Activated naive CD8-positive, alpha-beta T cell treated with anti-CD3 and anti-CD28 coated beads, Interleukin-2, amount 50 U/mL, for 24 hours (primary cell): Measurements from ENCODE around the gene GABBR1.
"Not testable (repeated sequence)": the region's sequence is repeated elsewhere in the genome, so short reads cannot be mapped to it uniquely, and the experiment has no call there.

Experiments used
- ATAC-seq: fragments of 150-1000 bp; cut with Tn5 transposase; one replicate; pipeline ENCODE4 v1.10.0; 2021
- DNase-seq: peaks from one replicate; pipeline ENCODE4 v3.0.0; 2021
- H3K27ac Mint-ChIP-seq: one replicate; pipeline ENCODE4 v1.8.0; 2021; ENCODE audit warnings: mild to moderate bottlenecking, mixed read lengths
- H3K27me3 Mint-ChIP-seq: one replicate; pipeline ENCODE4 v1.8.0; 2021; ENCODE audit warnings: mixed read lengths
- H3K36me3 Mint-ChIP-seq: one replicate; pipeline ENCODE4 v1.8.0; 2021; ENCODE audit warnings: low read depth, mixed read lengths
- H3K4me1 Mint-ChIP-seq: one replicate; pipeline ENCODE4 v1.8.0; 2021; ENCODE audit warnings: mixed read lengths
- H3K4me3 Mint-ChIP-seq: one replicate; pipeline ENCODE4 v1.8.0; 2021; ENCODE audit warnings: mild to moderate bottlenecking, moderate library complexity, mixed read lengths
- H3K9me3 Mint-ChIP-seq: one replicate; pipeline ENCODE4 v1.8.0; 2021; ENCODE audit warnings: mixed read lengths

GABBR1 gene

DNA sequence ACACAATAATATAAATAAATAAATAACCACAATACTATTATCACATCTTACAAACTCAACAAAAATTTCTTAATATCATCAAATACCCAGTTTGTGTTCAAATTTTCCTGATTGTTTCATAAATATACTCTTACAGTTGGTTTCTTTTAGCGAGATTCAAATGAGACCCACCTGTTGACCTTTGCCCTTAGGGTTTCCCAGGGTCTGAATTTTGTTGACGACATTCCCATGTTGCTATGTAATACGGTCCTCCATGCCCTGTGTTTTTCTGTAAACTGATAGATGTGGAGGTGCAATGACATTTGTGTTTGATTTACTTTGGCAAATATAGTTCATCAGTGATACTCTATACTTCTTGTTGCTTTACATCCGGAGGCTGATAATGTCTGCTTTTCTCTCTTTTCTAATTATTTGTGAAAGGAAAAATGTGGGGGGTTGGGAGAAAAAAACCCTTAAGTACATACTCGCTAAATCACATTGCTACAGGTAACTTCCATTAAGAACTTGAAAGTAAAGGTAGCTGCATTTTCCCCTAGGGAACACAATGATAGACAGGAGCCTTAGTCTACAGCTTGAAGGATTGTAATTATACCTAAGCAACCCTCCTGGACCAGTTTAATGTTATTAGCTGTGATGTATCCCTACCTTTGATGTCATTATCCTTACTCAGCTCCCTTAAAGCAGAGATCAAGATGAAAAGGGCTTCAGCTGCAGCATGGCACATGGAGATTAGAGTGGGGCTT is 30.5 kb upstream of the GABBR1 start:
- DNase-seq (no peak), ATAC-seq (no peak)
- Mint-ChIP-seq H3K27me3 (peaks cover 36% of the 10 kb centered on the region), H3K4me1 (no peaks in the 10 kb centered on the region), H3K9me3 (no peaks in the 10 kb centered on the region), H3K36me3 (no peaks in the 10 kb centered on the region), H3K27ac (no peak overlapping the region), H3K4me3 (no peak overlapping the region)

DNA sequence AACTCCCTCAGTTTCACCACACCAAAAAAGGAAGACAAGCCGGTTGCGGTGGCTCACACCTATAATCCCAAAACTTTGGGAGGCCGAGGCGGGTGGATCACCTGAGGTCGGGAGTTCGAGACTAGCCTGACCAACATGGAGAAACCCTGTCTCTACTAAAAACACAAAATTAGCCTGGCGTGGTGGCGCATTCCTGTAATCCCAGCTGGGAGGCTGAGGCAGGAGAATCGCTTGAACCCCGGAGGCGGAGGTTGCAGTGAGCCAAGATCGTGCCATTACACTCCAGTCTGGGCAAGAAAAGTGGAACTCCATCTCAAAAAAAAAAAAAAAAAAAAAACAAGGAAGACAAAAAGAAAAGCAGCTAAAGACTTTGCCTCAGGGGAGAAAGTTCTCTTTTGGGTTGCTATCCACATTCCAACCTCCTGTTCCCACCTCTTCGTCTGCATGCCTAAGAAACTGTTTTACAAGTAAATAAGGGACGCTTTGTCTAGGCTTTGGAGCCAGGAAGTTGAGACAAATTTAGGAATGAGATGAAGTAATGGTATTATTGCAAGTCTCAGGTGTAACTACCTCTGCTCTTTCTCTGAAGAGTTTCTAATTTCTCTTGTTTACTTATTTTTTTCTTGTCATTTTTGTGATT is 28.6 kb upstream of the GABBR1 start:
- H3K36me3 Mint-ChIP-seq, H3K27ac Mint-ChIP-seq, ATAC-seq, DNase-seq, H3K4me1 Mint-ChIP-seq, H3K4me3 Mint-ChIP-seq, H3K9me3 Mint-ChIP-seq: not testable (repeated sequence)
- H3K27me3 Mint-ChIP-seq: peaks cover 42% of the 10 kb centered on the region

DNA sequence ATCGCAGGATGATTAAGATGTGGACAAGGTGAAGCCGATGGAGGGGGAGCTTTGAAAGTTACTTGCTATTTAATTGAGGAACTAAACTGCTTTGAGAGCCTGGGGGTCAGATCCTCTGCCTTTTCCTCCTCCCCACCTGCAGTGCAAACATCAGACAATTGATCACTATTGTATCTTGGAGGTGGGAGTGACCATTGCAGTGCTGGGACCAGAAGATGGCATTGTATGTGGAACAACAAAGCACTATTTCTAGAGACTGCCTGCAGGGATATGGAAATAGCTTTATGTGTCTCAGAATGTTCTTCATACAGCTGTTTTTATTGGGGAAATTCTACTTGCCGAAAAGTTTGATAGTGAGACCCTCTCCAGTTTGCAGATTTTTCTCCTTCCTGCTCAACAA is 28.1 kb upstream of the GABBR1 start:
- Mint-ChIP-seq H3K27ac (no peak overlapping the region), H3K4me3 (no peak overlapping the region), H3K27me3 (peaks cover 45% of the 10 kb centered on the region), H3K9me3 (no peaks in the 10 kb centered on the region), H3K36me3 (no peaks in the 10 kb centered on the region), H3K4me1 (no peaks in the 10 kb centered on the region)
- no peak for DNase-seq
- no peak for ATAC-seq

DNA sequence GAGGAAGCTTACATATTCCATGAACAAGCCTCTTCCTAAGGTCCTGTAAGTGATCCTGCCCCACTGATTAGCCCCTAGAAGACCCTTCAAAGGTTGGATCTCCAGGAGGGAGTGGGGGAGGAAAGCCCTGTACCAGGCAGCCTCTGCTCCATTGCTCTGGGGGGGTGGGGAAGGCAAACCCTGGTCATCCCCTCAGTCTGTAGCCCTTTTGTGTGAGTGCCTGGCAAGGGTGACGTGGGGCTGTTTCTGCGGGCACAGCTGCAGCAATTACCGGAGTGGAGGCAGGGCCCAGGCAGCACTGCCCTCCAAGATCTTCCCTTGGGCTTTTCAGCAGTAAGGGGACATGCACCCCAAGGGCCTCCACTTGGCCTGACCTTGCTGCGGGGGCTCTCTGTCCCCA is 23.8 kb upstream of the GABBR1 start, which contains the start of gene MOG:
TSS of gene MOG (plus strand) at position 295 of the 400 bp plus-strand sequence. CDS start 118 bp downstream, outside the sequence.
- H3K4me1 Mint-ChIP-seq: peaks cover 1% of the 10 kb centered on the region
- DNase-seq: no peak
- H3K9me3 Mint-ChIP-seq: no peaks in the 10 kb centered on the region
- ATAC-seq: no peak
- H3K36me3 Mint-ChIP-seq: no peaks in the 10 kb centered on the region
- peaks cover 35% of the 10 kb centered on the region for H3K27me3 Mint-ChIP-seq
- H3K27ac Mint-ChIP-seq: no peak within 1 kb of the TSS
- no peak within 1 kb of the TSS for H3K4me3 Mint-ChIP-seq

DNA sequence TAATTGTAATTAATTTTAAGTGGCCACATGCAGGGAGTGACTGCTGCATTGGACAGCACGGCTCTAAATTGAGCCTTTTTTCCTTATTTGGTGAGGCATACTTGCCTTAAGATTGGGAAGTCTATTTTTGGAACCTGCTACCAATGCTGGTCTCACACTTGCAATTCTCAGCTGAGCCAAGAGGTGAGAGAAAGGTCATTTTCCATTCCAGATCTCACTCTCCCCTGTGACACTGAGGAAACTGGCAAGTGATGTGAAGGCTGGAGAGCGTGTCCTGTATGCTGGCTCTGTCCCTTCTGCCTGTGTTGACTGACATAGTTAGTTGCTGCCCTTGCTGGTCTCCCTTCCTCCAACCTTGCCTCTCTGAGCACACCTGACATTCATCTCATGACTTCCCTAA is 23.2 kb upstream of the GABBR1 start:
- Mint-ChIP-seq H3K4me3 (no peak overlapping the region), H3K27me3 (peaks cover 28% of the 10 kb centered on the region), H3K27ac (no peak overlapping the region), H3K9me3 (no peaks in the 10 kb centered on the region), H3K4me1 (peaks cover 5% of the 10 kb centered on the region), H3K36me3 (no peaks in the 10 kb centered on the region)
- DNase-seq (no peak), ATAC-seq (no peak)

DNA sequence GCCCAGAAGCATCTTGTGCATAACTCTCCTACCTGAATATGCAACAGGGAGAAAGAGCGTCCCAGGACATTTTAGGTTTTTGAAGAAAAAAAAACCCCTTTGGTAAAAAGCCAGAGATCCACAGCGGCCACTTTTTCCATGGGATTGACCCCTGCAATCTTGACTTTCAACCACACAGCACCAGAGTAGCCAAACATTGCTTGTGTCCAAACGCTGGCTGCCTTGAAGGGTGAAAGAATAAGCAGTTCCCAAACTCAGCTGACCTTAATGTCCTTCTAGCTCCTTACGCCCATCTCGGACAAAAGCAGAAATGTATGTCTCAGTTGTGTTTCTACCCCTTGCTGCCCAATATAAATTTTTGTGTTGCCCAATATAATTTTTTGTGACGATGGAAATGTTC is 22.7 kb upstream of the GABBR1 start:
- Mint-ChIP-seq H3K4me3 (no peak overlapping the region), H3K4me1 (peaks cover 5% of the 10 kb centered on the region), H3K27me3 (peaks cover 23% of the 10 kb centered on the region), H3K9me3 (no peaks in the 10 kb centered on the region), H3K36me3 (no peaks in the 10 kb centered on the region), H3K27ac (no peak overlapping the region)
- ATAC-seq: no peak
- DNase-seq: no peak

DNA sequence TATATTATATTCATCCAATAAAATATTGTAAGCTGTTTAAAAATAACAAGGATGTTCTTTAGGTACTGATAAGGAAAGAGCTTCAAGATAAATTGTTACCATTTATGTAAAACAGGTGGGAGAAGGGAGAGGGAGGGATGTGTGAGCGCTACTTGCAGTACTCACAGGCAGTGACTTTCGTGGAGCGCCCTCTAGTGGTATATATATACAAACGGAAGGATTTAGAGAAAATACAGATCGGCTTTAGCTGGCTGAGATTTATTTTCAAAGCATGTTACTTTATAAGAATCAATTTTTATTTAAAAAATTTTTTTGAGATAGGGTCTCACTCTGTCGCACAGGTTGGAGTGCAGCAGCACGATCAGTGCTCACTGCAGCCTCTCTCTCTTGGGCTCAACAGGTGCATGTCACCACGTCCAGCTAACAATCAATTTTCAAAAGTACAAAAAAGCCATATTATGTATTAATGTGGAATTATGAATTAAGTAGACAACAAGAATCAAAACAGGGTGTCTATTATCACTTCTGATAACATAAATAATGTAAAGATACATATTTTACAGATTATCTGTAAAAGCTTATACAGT is 20.6 kb upstream of the GABBR1 start:
- peaks cover 16% of the 10 kb centered on the region for H3K4me1 Mint-ChIP-seq
- no peaks in the 10 kb centered on the region for H3K9me3 Mint-ChIP-seq
- ATAC-seq (no peak), DNase-seq (peak; percentile 20)
- H3K27ac Mint-ChIP-seq: no peak overlapping the region
- H3K27me3 Mint-ChIP-seq: peaks cover 19% of the 10 kb centered on the region
- no peak overlapping the region for H3K4me3 Mint-ChIP-seq
- no peaks in the 10 kb centered on the region for H3K36me3 Mint-ChIP-seq

DNA sequence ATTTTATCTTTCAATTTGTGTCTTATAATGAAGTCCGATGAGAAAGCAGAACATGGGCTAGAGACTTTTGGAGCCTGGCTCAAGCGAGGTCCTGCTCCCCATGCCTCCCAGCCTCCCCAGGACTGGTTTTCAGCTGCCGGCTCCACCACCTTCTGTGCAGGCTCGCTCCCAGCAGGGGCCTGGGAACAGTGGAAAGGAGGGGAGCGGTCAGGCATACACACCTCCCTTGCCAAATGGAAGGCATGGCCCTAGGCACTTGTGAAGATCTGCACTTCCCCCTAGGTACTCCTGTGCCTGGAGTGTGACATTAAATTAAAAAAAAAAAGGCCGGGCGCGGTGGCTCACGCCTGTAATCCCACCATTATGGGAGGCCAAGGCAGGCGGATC is 19.2 kb upstream of the GABBR1 start:
- H3K4me1 Mint-ChIP-seq: peaks cover 16% of the 10 kb centered on the region
- H3K4me3 Mint-ChIP-seq: no peak overlapping the region
- peaks cover 12% of the 10 kb centered on the region for H3K27me3 Mint-ChIP-seq
- H3K9me3 Mint-ChIP-seq: no peaks in the 10 kb centered on the region
- no peaks in the 10 kb centered on the region for H3K36me3 Mint-ChIP-seq
- ATAC-seq: no peak
- no peak overlapping the region for H3K27ac Mint-ChIP-seq
- DNase-seq: no peak

DNA sequence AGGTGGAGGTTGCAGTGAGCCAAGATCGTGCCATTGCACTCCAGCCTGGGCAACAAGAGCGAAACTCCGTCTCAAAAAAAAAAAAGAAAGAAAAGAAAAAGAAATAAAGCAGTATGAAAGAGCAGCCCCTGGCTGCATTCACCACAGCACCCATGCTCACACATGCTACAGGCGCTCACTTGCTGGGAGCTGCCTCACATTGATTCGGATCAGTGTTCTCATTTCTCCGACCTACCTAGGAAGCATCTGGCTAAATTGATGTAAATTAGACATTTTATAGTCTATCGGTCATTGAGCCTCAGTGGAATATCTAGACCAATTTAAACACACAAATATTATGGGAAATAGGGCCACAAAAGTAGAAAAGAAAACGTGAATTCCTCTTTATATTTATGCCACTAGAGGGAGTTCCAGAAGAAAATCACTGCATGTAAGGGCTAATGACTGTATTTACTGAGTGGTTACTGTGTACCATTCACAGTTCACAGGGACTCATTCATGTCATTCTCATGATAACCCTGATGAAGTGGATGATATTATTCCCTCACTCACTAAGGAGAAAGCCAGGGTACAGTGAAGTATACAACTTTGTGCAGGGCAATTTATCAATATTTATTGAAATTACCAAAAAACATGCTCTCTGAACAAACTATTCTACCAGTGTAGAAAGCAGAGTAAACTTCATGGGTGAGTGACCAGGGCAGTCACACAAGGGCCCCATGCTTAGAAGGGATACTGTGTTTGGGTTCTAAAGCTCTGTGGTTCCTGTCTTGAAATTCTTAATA is 18.6 kb upstream of the GABBR1 start:
- no peak overlapping the region for H3K4me3 Mint-ChIP-seq
- H3K27me3 Mint-ChIP-seq: peaks cover 9% of the 10 kb centered on the region
- H3K9me3 Mint-ChIP-seq: no peaks in the 10 kb centered on the region
- no peak for DNase-seq
- no peaks in the 10 kb centered on the region for H3K36me3 Mint-ChIP-seq
- peaks cover 16% of the 10 kb centered on the region for H3K4me1 Mint-ChIP-seq
- no peak for ATAC-seq
- no peak overlapping the region for H3K27ac Mint-ChIP-seq

DNA sequence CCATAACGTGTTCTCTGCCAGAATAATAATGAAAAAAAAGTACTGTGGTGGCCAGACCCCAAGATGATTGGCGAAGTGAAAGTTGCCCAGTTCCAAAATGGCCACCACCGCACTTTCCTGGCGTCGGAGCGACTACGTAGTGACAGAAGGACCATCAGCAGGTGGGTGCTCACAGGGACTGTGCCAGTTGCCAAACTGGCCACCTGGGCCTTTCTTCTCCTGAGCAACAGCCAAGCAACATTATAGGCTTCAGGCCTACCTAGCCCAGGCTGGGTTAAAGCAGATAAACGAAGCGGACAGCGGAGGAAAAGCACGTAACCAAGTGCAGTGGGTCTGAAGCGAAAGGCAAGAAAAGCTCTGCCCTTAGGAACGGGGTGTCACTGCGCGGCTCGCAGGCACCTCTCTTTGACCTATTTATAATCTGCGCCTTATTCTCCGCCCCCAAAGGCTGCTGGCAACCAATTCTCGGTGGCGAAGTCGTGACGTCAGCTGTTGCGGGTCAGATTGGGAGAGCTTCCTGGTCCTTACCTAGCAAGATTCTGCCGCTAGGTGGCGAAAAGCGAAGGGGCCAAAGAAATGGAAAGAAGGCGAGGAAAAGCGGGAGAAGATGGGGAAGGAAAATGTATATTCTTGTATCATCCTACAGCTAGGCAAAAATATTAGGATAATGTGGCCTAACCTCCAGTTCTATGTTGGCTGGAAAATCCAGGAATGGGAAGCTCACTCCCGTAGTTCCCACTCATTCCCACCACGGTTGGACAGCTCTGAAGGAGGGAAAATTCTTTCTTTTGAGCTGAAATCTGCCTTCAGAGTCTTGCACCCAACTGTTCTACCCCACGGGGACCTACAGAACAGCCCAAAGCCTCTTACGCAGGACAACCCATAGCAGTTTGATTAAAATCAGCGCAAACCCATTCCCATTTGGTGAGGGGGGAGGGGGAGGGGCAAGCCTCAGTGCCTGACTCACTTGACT is 17.0 kb upstream of the GABBR1 start:
- no peaks in the 10 kb centered on the region for H3K9me3 Mint-ChIP-seq
- peak; percentile 98 for DNase-seq

DNA sequence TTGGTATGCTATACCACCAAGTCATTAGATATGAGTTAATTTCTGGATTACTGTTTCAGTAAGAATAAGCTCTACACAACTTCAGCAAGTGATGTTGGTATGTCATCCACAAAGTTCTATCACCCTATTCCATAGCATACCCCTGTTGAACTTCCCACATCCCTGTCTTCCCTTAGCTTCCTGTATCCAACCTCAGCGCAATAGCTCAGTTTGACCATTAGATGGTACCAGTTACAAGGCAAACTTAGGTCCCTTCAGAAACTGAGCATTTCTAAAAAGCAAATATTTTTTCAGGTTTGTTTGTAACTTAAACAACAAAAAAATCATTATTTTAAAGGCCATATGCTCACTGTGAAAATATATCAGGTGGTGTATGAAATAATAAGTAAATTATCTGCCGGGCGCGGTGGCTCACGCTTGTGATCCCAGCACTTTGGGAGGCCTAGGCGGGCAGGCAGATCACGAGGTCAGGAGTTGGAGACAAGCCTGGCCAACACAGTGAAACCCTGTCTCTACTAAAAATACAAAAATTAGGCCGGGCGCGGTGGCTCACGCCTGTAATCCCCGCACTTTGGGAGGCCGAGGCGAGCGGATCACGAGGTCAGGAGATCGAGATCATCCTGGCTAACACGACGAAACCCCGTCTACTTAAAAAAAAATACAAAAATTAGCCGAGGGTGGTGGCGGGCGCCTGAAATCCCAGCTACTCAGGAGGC is 15.1 kb upstream of the GABBR1 start:
- no peaks in the 10 kb centered on the region for H3K27me3 Mint-ChIP-seq
- no peaks in the 10 kb centered on the region for H3K36me3 Mint-ChIP-seq
- H3K27ac Mint-ChIP-seq: no peak overlapping the region
- H3K4me3 Mint-ChIP-seq: no peak overlapping the region
- ATAC-seq (no peak), DNase-seq (no peak)
- no peaks in the 10 kb centered on the region for H3K9me3 Mint-ChIP-seq
- H3K4me1 Mint-ChIP-seq: peaks cover 16% of the 10 kb centered on the region

More for the DNA sequence above, 17.0 kb upstream of the GABBR1 start:
- Mint-ChIP-seq H3K36me3 (no peaks in the 10 kb centered on the region), H3K27me3 (peaks cover 2% of the 10 kb centered on the region), H3K4me1 (peaks cover 16% of the 10 kb centered on the region), H3K4me3 (peak overlapping the region; percentile 88), H3K27ac (peak overlapping the region; percentile 94)
- peak; percentile 98 for ATAC-seq

DNA sequence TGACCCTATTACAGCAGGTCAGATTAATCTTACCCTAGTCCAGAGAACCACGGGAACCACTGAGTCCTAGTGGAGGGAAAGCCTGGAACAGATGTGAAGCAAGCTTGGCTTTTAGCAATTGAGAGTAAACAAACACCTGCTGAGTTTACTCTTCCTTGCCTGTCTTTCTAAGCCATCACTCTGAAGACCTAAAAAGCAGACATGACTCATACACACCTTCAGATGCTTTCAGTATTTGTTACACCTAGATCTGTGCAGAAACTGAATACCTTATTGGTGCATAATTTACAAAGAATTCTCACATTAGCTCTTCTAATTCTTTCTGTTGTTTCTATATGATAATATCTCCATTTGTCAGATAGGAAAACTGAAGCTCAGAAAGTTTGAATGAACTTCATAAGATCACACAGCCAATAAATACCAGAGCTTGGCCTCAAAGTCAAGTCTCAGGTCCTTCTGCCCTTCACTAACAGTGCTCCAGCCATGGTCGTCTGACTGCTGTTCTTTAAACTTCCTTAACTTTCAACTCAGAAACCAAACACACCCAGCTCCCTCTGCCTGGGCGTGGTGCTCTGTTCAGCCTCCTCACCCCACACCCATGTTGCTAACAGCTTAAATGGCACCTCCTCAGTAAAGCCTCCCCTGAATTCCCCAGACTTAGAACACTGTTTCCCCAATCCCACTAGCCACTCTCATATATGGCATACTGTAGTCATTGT is 8.6 kb upstream of the GABBR1 start:
- no peaks in the 10 kb centered on the region for H3K27me3 Mint-ChIP-seq
- no peaks in the 10 kb centered on the region for H3K36me3 Mint-ChIP-seq
- ATAC-seq (peak; percentile 66), DNase-seq (no peak)
- peak overlapping the region; percentile 0 for H3K27ac Mint-ChIP-seq
- H3K4me1 Mint-ChIP-seq: peaks cover 12% of the 10 kb centered on the region
- no peaks in the 10 kb centered on the region for H3K9me3 Mint-ChIP-seq
- H3K4me3 Mint-ChIP-seq: no peak overlapping the region

DNA sequence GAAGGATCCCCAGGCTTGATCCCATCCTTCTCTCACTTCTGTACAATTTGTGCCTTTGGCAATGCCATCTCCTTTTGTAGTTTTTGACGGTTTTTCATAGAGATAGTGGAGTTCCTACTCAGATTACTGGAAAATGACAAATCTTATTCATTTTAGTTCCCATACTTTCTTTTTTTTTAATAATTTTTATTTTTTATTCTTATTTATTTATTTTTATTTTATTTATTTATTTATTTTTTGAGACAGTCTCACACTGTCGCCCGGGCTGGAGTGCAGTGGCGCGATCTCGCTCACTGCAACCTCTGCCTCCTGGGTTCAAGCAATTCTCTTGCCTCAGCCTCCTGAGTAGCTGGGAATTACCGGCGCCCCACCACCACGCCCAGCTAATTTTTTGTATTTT is 4.3 kb upstream of the GABBR1 start:
- DNase-seq: no peak
- no peaks in the 10 kb centered on the region for H3K36me3 Mint-ChIP-seq
- H3K27me3 Mint-ChIP-seq: no peaks in the 10 kb centered on the region
- ATAC-seq: no peak
- no peak overlapping the region for H3K4me3 Mint-ChIP-seq
- no peaks in the 10 kb centered on the region for H3K9me3 Mint-ChIP-seq
- no peak overlapping the region for H3K27ac Mint-ChIP-seq
- H3K4me1 Mint-ChIP-seq: peaks cover 21% of the 10 kb centered on the region
